ENCODE results near the gene IL17REL. TPM values are rescaled to one million over a fixed set of nuclear protein-coding genes. Genes with fewer than 3 reads are reported as not detected.

The IL17REL gene
- total RNA-seq, 1 donor from 2014 or later, result 0.31 TPM

DNA sequence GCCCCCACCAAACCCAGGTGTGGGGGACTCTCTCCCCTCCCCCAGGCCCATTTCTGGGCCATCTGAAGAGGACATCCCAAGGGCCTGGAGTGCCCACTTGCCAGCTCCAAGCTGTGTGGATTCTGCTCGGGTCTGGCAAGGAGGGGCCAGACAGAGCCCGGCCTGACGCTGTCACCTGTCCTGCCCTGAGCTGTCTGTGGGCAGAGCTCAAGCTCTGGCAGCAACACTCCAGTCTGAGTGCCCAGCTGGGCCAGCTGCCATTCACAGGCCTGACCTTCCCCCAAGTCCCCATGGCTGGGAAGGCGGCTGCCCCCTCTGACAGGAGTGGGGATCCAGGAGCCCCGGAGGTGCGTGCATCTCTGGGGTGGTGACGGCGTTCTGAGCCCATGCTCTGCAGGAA is 58.2 kb downstream of the IL17REL start:
- CTCF ChIA-PET, result no interaction called here
- ATAC-seq (ENCODE audit: low read depth) (no peak), DNase-seq (no peak)
- TF ChIP-seq, protein P1, sequence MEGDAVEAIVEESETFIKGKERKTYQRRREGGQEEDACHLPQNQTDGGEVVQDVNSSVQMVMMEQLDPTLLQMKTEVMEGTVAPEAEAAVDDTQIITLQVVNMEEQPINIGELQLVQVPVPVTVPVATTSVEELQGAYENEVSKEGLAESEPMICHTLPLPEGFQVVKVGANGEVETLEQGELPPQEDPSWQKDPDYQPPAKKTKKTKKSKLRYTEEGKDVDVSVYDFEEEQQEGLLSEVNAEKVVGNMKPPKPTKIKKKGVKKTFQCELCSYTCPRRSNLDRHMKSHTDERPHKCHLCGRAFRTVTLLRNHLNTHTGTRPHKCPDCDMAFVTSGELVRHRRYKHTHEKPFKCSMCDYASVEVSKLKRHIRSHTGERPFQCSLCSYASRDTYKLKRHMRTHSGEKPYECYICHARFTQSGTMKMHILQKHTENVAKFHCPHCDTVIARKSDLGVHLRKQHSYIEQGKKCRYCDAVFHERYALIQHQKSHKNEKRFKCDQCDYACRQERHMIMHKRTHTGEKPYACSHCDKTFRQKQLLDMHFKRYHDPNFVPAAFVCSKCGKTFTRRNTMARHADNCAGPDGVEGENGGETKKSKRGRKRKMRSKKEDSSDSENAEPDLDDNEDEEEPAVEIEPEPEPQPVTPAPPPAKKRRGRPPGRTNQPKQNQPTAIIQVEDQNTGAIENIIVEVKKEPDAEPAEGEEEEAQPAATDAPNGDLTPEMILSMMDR (IDR thresholded peaks at IDR 0.05), result no peak
- intact Hi-C loops (cut with micrococcal nuclease), result no loop called here
- Mint-ChIP-seq H3K4me1 (peaks cover 6% of the 10 kb centered on the region), H3K27ac (no peak overlapping the region), H3K9me3 (no peaks in the 10 kb centered on the region), H3K4me3 (no peak overlapping the region), H3K36me3 (ENCODE audit: low read depth) (no peaks in the 10 kb centered on the region), H3K27me3 (no peaks in the 10 kb centered on the region)
- POLR2A ChIA-PET, result interaction anchor here (18.9 kb wide), 1 partner anchor 17 kb away, joined by 828 read pairs; no protein-coding TSS in a partner anchor

DNA sequence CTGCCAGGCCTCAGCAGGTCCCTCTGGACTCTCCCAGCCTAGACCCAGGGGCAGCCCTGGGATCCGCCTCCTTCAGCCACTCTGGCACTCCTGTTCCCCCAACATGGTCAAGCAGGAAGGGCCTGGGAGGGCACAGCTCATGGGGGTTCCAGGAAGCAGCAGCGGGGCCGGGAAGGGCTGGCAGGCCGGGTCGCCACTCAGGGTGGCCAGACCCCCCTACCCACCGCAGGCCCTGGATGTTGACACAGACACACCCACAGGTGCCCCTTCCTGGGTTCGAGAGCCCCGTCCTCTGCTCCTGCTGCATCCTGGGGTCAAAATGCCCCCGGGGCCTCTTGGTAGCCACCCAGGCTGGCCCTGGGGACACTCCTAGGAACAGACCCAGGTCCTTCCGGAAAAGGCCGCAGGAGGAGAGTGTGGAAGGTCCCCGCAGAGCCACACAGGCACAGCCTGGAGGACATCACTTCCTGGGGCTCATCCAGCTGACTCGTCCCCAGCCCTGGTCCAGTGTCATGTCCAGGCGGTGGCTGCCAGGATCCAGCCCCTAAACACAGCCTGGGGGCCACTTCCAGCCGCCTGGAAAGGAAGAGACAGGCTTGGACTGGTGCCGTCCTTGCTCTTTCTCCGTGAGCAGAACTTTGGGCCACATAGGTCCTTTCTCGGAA is 58.8 kb downstream of the IL17REL start:
- H3K4me1 Mint-ChIP-seq, result peaks cover 1% of the 10 kb centered on the region
- H3K27ac Mint-ChIP-seq, result no peak overlapping the region
- H3K4me3 Mint-ChIP-seq, result no peak overlapping the region
- no peaks in the 10 kb centered on the region for H3K27me3 Mint-ChIP-seq
- TF ChIP-seq, protein P1 (IDR thresholded peaks at IDR 0.05), result no peak
- no peak for ATAC-seq (ENCODE audit: low read depth)
- ChIA-PET CTCF (no interaction called here), POLR2A (interaction anchor here (1.1 to 18.9 kb wide), 4 partner anchors 13 to 17 kb away, joined by 3 to 828 read pairs (median 14); no protein-coding TSS in a partner anchor)
- intact Hi-C loops (cut with micrococcal nuclease), result no loop called here
- no peaks in the 10 kb centered on the region for H3K36me3 Mint-ChIP-seq (ENCODE audit: low read depth)
- H3K9me3 Mint-ChIP-seq, result no peaks in the 10 kb centered on the region
- no peak for DNase-seq

- CTCF ChIA-PET, result interaction anchor here (1.2 kb wide), 1 partner anchor 23 kb away, joined by 3 read pairs; no protein-coding TSS in a partner anchor
- Mint-ChIP-seq H3K4me3 (no peak overlapping the region), H3K27me3 (no peaks in the 10 kb centered on the region), H3K9me3 (no peaks in the 10 kb centered on the region), H3K36me3 (ENCODE audit: low read depth) (no peaks in the 10 kb centered on the region), H3K4me1 (no peaks in the 10 kb centered on the region), H3K27ac (no peak overlapping the region)
- intact Hi-C loops (cut with micrococcal nuclease), result no loop called here
- ATAC-seq (ENCODE audit: low read depth), result no peak
- DNase-seq, result no peak
- POLR2A ChIA-PET, result interaction anchor here (1.1 to 3.6 kb wide), 4 partner anchors 13 to 18 kb away, joined by 3 to 23 read pairs (median 6); no protein-coding TSS in a partner anchor
- TF ChIP-seq, protein P1 (IDR thresholded peaks at IDR 0.05), result no peak
These were observed 59.4 kb downstream of the IL17REL start for GRCh38 chr22:49953027-49953679.

GRCh38 chr22:49951986-49952896 is 60.3 kb downstream of the IL17REL start:
- DNase-seq (no peak), ATAC-seq (ENCODE audit: low read depth) (no peak)
- CTCF ChIA-PET, result interaction anchor here (1.2 kb wide), 2 partner anchors 22 to 78 kb away, joined by 3 read pairs; no protein-coding TSS in a partner anchor
- no peak overlapping the region for H3K4me3 Mint-ChIP-seq
- intact Hi-C loops (cut with micrococcal nuclease), result no loop called here
- POLR2A ChIA-PET, result interaction anchor here (0.7 to 3.6 kb wide), 9 partner anchors 9 to 21 kb away, joined by 3 to 23 read pairs (median 6); no protein-coding TSS in a partner anchor
- H3K27ac Mint-ChIP-seq, result no peak overlapping the region
- H3K27me3 Mint-ChIP-seq, result no peaks in the 10 kb centered on the region
- no peaks in the 10 kb centered on the region for H3K36me3 Mint-ChIP-seq (ENCODE audit: low read depth)
- H3K4me1 Mint-ChIP-seq, result no peaks in the 10 kb centered on the region
- TF ChIP-seq, protein P1 (IDR thresholded peaks at IDR 0.05), result no peak
- no peaks in the 10 kb centered on the region for H3K9me3 Mint-ChIP-seq
